Measurements from ENCODE around the gene RNASET2. TPM values are rescaled to one million over a fixed set of nuclear protein-coding genes. Genes with fewer than 3 reads are reported as not detected.
"Not testable (repeated sequence)": the region's sequence is repeated elsewhere in the genome, so short reads cannot be mapped to it uniquely, and the experiment has no call there.

The RNASET2 gene
- total and polyA plus RNA-seq, 2 experiments from 2014 or later = 144 to 266 TPM

DNA sequence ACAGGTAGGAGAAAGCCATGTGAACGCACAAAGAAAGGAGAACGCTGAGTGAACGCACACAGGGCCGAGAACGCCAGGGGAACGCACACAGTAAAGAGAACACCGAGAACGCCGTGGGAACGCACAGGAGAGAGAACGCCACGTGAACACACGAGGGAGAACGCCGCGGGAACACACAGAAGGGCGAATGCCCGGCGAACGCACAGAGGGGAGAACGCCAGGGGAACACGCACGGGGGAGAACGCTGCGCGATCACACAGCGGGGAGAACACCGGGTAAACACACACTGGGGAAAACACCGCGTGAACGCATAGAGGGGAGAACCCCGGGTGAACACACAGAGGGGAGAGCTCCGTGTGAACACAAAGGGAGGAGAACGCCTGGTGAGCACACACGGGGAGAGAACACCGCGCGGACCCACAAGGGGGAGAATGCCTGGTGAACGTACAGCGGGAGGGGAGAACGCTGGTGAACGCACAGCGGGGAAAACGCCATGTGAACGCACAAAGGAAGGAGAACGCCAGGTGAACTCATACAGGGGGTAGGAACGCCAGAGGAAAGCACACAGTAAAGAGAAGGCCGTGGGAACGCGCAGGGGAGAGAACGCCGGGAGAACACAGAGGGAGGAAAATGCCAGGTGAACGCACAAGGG is 55.3 kb downstream of the RNASET2 start:
- Histone ChIP-seq H3K4me2 (no peak overlapping the region), H3K4me1 (ENCODE audit: insufficient read depth) (no peaks in the 10 kb centered on the region), H2AFZ (no peak overlapping the region), H3K27ac (no peak overlapping the region), H3K27me3 (no peaks in the 10 kb centered on the region), H4K20me1 (ENCODE audit: insufficient read depth, poor library complexity, severe bottlenecking) (no peaks in the 10 kb centered on the region), H3K9me3 (ENCODE audit: low read depth) (no peaks in the 10 kb centered on the region), H3K4me3 (no peak overlapping the region), H3K36me3 (replicated peaks; ENCODE audit: insufficient read depth, low read depth) (no peaks in the 10 kb centered on the region), H3K79me2 (no peaks in the 10 kb centered on the region), H3K9me2 (replicated peaks; ENCODE audit: insufficient read depth) (no peaks in the 10 kb centered on the region)
- TF ChIP-seq, protein P1, sequence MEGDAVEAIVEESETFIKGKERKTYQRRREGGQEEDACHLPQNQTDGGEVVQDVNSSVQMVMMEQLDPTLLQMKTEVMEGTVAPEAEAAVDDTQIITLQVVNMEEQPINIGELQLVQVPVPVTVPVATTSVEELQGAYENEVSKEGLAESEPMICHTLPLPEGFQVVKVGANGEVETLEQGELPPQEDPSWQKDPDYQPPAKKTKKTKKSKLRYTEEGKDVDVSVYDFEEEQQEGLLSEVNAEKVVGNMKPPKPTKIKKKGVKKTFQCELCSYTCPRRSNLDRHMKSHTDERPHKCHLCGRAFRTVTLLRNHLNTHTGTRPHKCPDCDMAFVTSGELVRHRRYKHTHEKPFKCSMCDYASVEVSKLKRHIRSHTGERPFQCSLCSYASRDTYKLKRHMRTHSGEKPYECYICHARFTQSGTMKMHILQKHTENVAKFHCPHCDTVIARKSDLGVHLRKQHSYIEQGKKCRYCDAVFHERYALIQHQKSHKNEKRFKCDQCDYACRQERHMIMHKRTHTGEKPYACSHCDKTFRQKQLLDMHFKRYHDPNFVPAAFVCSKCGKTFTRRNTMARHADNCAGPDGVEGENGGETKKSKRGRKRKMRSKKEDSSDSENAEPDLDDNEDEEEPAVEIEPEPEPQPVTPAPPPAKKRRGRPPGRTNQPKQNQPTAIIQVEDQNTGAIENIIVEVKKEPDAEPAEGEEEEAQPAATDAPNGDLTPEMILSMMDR (IDR thresholded peaks at IDR 0.05; ENCODE audit: poor library complexity) = no peak
- TF ChIP-seq EZH2 (IDR thresholded peaks at IDR 0.05; ENCODE audit: borderline replicate concordance) (no peak), EZH2phosphoT487 (IDR thresholded peaks at IDR 0.05; ENCODE audit: low read depth, severe bottlenecking, unreplicated experiment) (no peak)
- WGBS (ENCODE audit: low lambda C conversion rate, missing lambda C conversion rate) = 98% methylated on average over 41 of the region's 53 CpGs
- DNase-seq (ENCODE audit: low spot score) = no peak

DNA sequence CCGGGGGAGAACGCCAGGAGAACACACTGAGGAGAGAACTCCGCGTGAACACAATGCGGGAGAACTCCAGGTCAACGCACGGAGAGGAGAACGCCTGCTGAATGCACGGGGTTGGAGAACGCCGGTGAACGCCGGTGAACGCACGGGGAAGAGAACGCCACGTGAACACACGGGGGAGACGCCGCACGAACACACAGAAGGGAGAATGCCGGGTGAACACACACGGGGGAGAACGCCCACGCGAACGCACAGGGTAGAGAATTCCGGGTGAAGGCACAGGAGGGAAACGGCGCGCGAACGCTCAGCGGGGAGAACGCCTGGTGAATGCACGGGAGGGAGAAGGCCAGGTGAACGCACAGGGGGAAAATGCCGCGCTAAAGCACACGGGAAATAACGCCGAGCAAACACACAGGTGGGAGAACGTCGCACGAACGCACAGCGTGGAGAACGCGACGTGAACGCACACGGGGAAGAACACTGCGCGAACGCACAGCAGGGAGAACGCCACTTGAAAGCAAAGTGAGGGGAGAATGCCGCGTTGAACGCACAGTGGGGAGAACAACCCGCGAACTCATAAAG is 56.1 kb downstream of the RNASET2 start:
- Histone ChIP-seq H3K4me1 (ENCODE audit: insufficient read depth) (no peaks in the 10 kb centered on the region), H3K79me2 (no peaks in the 10 kb centered on the region), H2AFZ (no peak overlapping the region), H3K36me3 (replicated peaks; ENCODE audit: insufficient read depth, low read depth) (no peaks in the 10 kb centered on the region), H3K4me3 (no peak overlapping the region), H3K4me2 (no peak overlapping the region), H3K27me3 (no peaks in the 10 kb centered on the region), H3K9me2 (replicated peaks; ENCODE audit: insufficient read depth) (no peaks in the 10 kb centered on the region), H3K9me3 (ENCODE audit: low read depth) (no peaks in the 10 kb centered on the region), H4K20me1 (ENCODE audit: insufficient read depth, poor library complexity, severe bottlenecking) (no peaks in the 10 kb centered on the region), H3K27ac (no peak overlapping the region)
- TF ChIP-seq EZH2phosphoT487 (IDR thresholded peaks at IDR 0.05; ENCODE audit: low read depth, severe bottlenecking, unreplicated experiment) = no peak
- TF ChIP-seq EZH2 (IDR thresholded peaks at IDR 0.05; ENCODE audit: borderline replicate concordance) = no peak
- TF ChIP-seq, protein P1 (IDR thresholded peaks at IDR 0.05; ENCODE audit: poor library complexity) = no peak
- DNase-seq (ENCODE audit: low spot score) = no peak
- WGBS (ENCODE audit: low lambda C conversion rate, missing lambda C conversion rate) = 99% methylated on average over 60 of the region's 61 CpGs

GRCh38 chr6:166898910-166899309 is 57.4 kb downstream of the RNASET2 start:
- Histone ChIP-seq H3K4me3 (no peak overlapping the region), H4K20me1 (ENCODE audit: insufficient read depth, poor library complexity, severe bottlenecking) (no peaks in the 10 kb centered on the region), H3K27ac (no peak overlapping the region), H3K9me2 (replicated peaks; ENCODE audit: insufficient read depth) (no peaks in the 10 kb centered on the region), H3K27me3 (no peaks in the 10 kb centered on the region), H3K79me2 (no peaks in the 10 kb centered on the region), H3K36me3 (replicated peaks; ENCODE audit: insufficient read depth, low read depth) (no peaks in the 10 kb centered on the region), H2AFZ (no peak overlapping the region), H3K4me2 (no peak overlapping the region), H3K9me3 (ENCODE audit: low read depth) (no peaks in the 10 kb centered on the region), H3K4me1 (ENCODE audit: insufficient read depth) (no peaks in the 10 kb centered on the region)
- WGBS (ENCODE audit: low lambda C conversion rate, missing lambda C conversion rate) = over 99% methylated on average over 33 of the region's 36 CpGs
- TF ChIP-seq EZH2phosphoT487 (IDR thresholded peaks at IDR 0.05; ENCODE audit: low read depth, severe bottlenecking, unreplicated experiment) (no peak), EZH2 (IDR thresholded peaks at IDR 0.05; ENCODE audit: borderline replicate concordance) (no peak)
- TF ChIP-seq, protein P1 (IDR thresholded peaks at IDR 0.05; ENCODE audit: poor library complexity) = no peak
- no peak for DNase-seq (ENCODE audit: low spot score)

DNA sequence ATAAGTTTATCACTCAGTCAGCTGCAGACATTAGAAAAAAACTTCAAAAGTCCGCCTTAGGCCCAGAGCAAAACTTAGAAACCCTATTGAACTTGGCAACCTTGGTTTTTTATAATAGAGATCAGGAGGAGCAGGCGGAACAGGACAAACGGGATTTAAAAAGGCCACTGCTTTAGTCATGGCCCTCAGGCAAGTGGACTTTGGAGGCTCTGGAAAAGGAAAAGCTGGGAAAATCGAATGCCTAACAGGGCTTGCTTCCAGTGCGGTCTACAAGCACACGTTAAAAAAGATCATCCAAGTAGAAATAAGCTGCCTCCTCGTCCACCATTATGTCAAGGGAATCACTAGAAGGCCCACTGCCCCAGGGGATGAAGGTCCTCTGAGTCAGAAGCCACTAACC is 61.7 kb downstream of the RNASET2 start:
- not testable (repeated sequence) for H3K79me2 ChIP-seq; H3K4me2 ChIP-seq; H2AFZ ChIP-seq; H3K9me3 ChIP-seq (ENCODE audit: low read depth); H3K27ac ChIP-seq; DNase-seq (ENCODE audit: low spot score); H3K4me3 ChIP-seq; H3K36me3 ChIP-seq (replicated peaks; ENCODE audit: insufficient read depth, low read depth); H3K27me3 ChIP-seq; H4K20me1 ChIP-seq (ENCODE audit: insufficient read depth, poor library complexity, severe bottlenecking); H3K9me2 ChIP-seq (replicated peaks; ENCODE audit: insufficient read depth); H3K4me1 ChIP-seq (ENCODE audit: insufficient read depth)
- WGBS (ENCODE audit: low lambda C conversion rate, missing lambda C conversion rate) = 65% methylated on average over 7 of the region's 7 CpGs

GRCh38 chr6:166892472-166892871 is 63.9 kb downstream of the RNASET2 start:
- WGBS (ENCODE audit: low lambda C conversion rate, missing lambda C conversion rate) = 40% methylated on average over 5 of the region's 5 CpGs

GRCh38 chr6:166886773-166887172 is 69.6 kb downstream of the RNASET2 start:
- not testable (repeated sequence) for H3K36me3 ChIP-seq (replicated peaks; ENCODE audit: insufficient read depth, low read depth); H4K20me1 ChIP-seq (ENCODE audit: insufficient read depth, poor library complexity, severe bottlenecking); H3K9me3 ChIP-seq (ENCODE audit: low read depth); H3K27me3 ChIP-seq; H3K4me2 ChIP-seq; H3K4me3 ChIP-seq; H2AFZ ChIP-seq; H3K4me1 ChIP-seq (ENCODE audit: insufficient read depth); H3K9me2 ChIP-seq (replicated peaks; ENCODE audit: insufficient read depth); H3K27ac ChIP-seq; H3K79me2 ChIP-seq; DNase-seq (ENCODE audit: low spot score)
- WGBS (ENCODE audit: low lambda C conversion rate, missing lambda C conversion rate) = 88% methylated on average over 3 of the region's 4 CpGs

More at GRCh38 chr6:166892472-166892871, 63.9 kb downstream of the RNASET2 start:
- H3K4me3 ChIP-seq; H2AFZ ChIP-seq; H3K79me2 ChIP-seq; H3K9me2 ChIP-seq (replicated peaks; ENCODE audit: insufficient read depth); H3K4me1 ChIP-seq (ENCODE audit: insufficient read depth); H3K36me3 ChIP-seq (replicated peaks; ENCODE audit: insufficient read depth, low read depth); H3K9me3 ChIP-seq (ENCODE audit: low read depth); H3K27ac ChIP-seq; H3K27me3 ChIP-seq; H3K4me2 ChIP-seq; DNase-seq (ENCODE audit: low spot score); H4K20me1 ChIP-seq (ENCODE audit: insufficient read depth, poor library complexity, severe bottlenecking): not testable (repeated sequence)

Measured in hepatocyte (in vitro differentiated cells).